Activated naive CD8-positive, alpha-beta T cell treated with anti-CD3 and anti-CD28 coated beads for 36 hours (primary cell): ENCODE data around the gene ADGRL3. TPM values are rescaled to one million over a fixed set of nuclear protein-coding genes. Genes with fewer than 3 reads are reported as not detected.
"Not testable (repeated sequence)": the region's sequence is repeated elsewhere in the genome, so short reads cannot be mapped to it uniquely, and the experiment has no call there.

ENCODE experiments used
- DNase-seq: peaks from one replicate; pipeline ENCODE4 v3.0.0; 2021
- H3K27ac Mint-ChIP-seq: one replicate; pipeline ENCODE4 v1.8.0; 2022; ENCODE audit warnings: mild to moderate bottlenecking, moderate library complexity, mixed read lengths
- H3K27me3 Mint-ChIP-seq: one replicate; pipeline ENCODE4 v1.8.0; 2022; ENCODE audit warnings: mild to moderate bottlenecking, mixed read lengths
- H3K36me3 Mint-ChIP-seq: one replicate; pipeline ENCODE4 v1.8.0; 2021; ENCODE audit warnings: mild to moderate bottlenecking, mixed read lengths
- H3K4me1 Mint-ChIP-seq: one replicate; pipeline ENCODE4 v1.8.0; 2021; ENCODE audit warnings: mixed read lengths
- H3K4me3 Mint-ChIP-seq: one replicate; pipeline ENCODE4 v1.8.0; 2022; ENCODE audit warnings: mild to moderate bottlenecking, moderate library complexity, mixed read lengths
- H3K9me3 Mint-ChIP-seq: one replicate; pipeline ENCODE4 v1.8.0; 2022; ENCODE audit warnings: mixed read lengths
- total RNA-seq, 2 experiments: library from RNA; stranded (reverse); gene quantifications; one replicate each; pipeline ENCODE4 v1.2.3, GENCODE V29; 2021

Gene ADGRL3
- total RNA-seq, 2 experiments from 2014 or later: not detected

GRCh38 chr4:61762722-61763627 lies 562.8 kb downstream of the ADGRL3 start:
- Mint-ChIP-seq H3K4me1 (no peaks in the 10 kb centered on the region), H3K9me3 (peaks cover 11% of the 10 kb centered on the region), H3K27me3 (no peaks in the 10 kb centered on the region), H3K4me3 (no peak overlapping the region), H3K27ac (no peak overlapping the region), H3K36me3 (no peaks in the 10 kb centered on the region)
- no peak for DNase-seq

- Mint-ChIP-seq H3K36me3 (no peaks in the 10 kb centered on the region), H3K27ac (no peak overlapping the region), H3K4me1 (no peaks in the 10 kb centered on the region), H3K4me3 (no peak overlapping the region), H3K27me3 (no peaks in the 10 kb centered on the region), H3K9me3 (peaks cover 14% of the 10 kb centered on the region)
- DNase-seq: no peak
These were observed 563.6 kb downstream of the ADGRL3 start for GRCh38 chr4:61763682-61764081.

GRCh38 chr4:61764090-61764489 lies 564.0 kb downstream of the ADGRL3 start:
- not testable (repeated sequence) for H3K4me1 Mint-ChIP-seq, H3K4me3 Mint-ChIP-seq, DNase-seq, H3K36me3 Mint-ChIP-seq, H3K27me3 Mint-ChIP-seq, H3K27ac Mint-ChIP-seq
- H3K9me3 Mint-ChIP-seq: peaks cover 13% of the 10 kb centered on the region

- H3K9me3 Mint-ChIP-seq, H3K36me3 Mint-ChIP-seq, H3K27me3 Mint-ChIP-seq, H3K4me3 Mint-ChIP-seq, H3K27ac Mint-ChIP-seq, H3K4me1 Mint-ChIP-seq, DNase-seq: not testable (repeated sequence)
These were observed 569.5 kb downstream of the ADGRL3 start for GRCh38 chr4:61769444-61770167.

- no peaks in the 10 kb centered on the region for H3K4me1 Mint-ChIP-seq
- peaks cover 10% of the 10 kb centered on the region for H3K9me3 Mint-ChIP-seq
- DNase-seq: no peak
- H3K27me3 Mint-ChIP-seq: no peaks in the 10 kb centered on the region
- H3K27ac Mint-ChIP-seq: no peak overlapping the region
- no peaks in the 10 kb centered on the region for H3K36me3 Mint-ChIP-seq
- H3K4me3 Mint-ChIP-seq: no peak overlapping the region
These were observed 570.3 kb downstream of the ADGRL3 start for GRCh38 chr4:61770456-61770855.

GRCh38 chr4:61771056-61771455 lies 570.9 kb downstream of the ADGRL3 start:
- Mint-ChIP-seq H3K36me3 (no peaks in the 10 kb centered on the region), H3K27me3 (no peaks in the 10 kb centered on the region), H3K4me3 (no peak overlapping the region), H3K27ac (no peak overlapping the region), H3K4me1 (no peaks in the 10 kb centered on the region), H3K9me3 (peaks cover 10% of the 10 kb centered on the region)
- no peak for DNase-seq

- no peaks in the 10 kb centered on the region for H3K4me1 Mint-ChIP-seq
- no peak for DNase-seq
- H3K9me3 Mint-ChIP-seq: peaks cover 8% of the 10 kb centered on the region
- no peaks in the 10 kb centered on the region for H3K36me3 Mint-ChIP-seq
- H3K27me3 Mint-ChIP-seq: no peaks in the 10 kb centered on the region
- no peak overlapping the region for H3K4me3 Mint-ChIP-seq
- no peak overlapping the region for H3K27ac Mint-ChIP-seq
These were observed 572.0 kb downstream of the ADGRL3 start for GRCh38 chr4:61772126-61772525.

GRCh38 chr4:61773655-61774245 lies 573.6 kb downstream of the ADGRL3 start:
- DNase-seq: no peak
- Mint-ChIP-seq H3K9me3 (peaks cover 4% of the 10 kb centered on the region), H3K27ac (no peak overlapping the region), H3K36me3 (no peaks in the 10 kb centered on the region), H3K4me1 (no peaks in the 10 kb centered on the region), H3K4me3 (no peak overlapping the region), H3K27me3 (no peaks in the 10 kb centered on the region)

GRCh38 chr4:61782133-61782532 lies 582.0 kb downstream of the ADGRL3 start:
- Mint-ChIP-seq H3K27me3 (no peaks in the 10 kb centered on the region), H3K27ac (no peak overlapping the region), H3K9me3 (peaks cover 1% of the 10 kb centered on the region), H3K36me3 (no peaks in the 10 kb centered on the region), H3K4me3 (no peak overlapping the region), H3K4me1 (no peaks in the 10 kb centered on the region)
- DNase-seq: no peak

- DNase-seq: no peak
- no peaks in the 10 kb centered on the region for H3K4me1 Mint-ChIP-seq
- peaks cover 1% of the 10 kb centered on the region for H3K9me3 Mint-ChIP-seq
- H3K27me3 Mint-ChIP-seq: no peaks in the 10 kb centered on the region
- H3K36me3 Mint-ChIP-seq: no peaks in the 10 kb centered on the region
- no peak overlapping the region for H3K27ac Mint-ChIP-seq
- H3K4me3 Mint-ChIP-seq: no peak overlapping the region
These were observed 582.9 kb downstream of the ADGRL3 start for GRCh38 chr4:61783050-61783449.

GRCh38 chr4:61785761-61786160 lies 585.6 kb downstream of the ADGRL3 start:
- Mint-ChIP-seq H3K27me3 (no peaks in the 10 kb centered on the region), H3K4me1 (no peaks in the 10 kb centered on the region), H3K4me3 (no peak overlapping the region), H3K27ac (no peak overlapping the region), H3K36me3 (no peaks in the 10 kb centered on the region), H3K9me3 (peaks cover 1% of the 10 kb centered on the region)
- DNase-seq: no peak

- H3K36me3 Mint-ChIP-seq: no peaks in the 10 kb centered on the region
These were observed 586.1 kb downstream of the ADGRL3 start for GRCh38 chr4:61786211-61786610.

GRCh38 chr4:61795998-61796397 lies 595.9 kb downstream of the ADGRL3 start:
- no peaks in the 10 kb centered on the region for H3K36me3 Mint-ChIP-seq
- no peak overlapping the region for H3K27ac Mint-ChIP-seq
- H3K4me3 Mint-ChIP-seq: no peak overlapping the region
- no peaks in the 10 kb centered on the region for H3K27me3 Mint-ChIP-seq
- peaks cover 3% of the 10 kb centered on the region for H3K9me3 Mint-ChIP-seq
- H3K4me1 Mint-ChIP-seq: no peaks in the 10 kb centered on the region
- no peak for DNase-seq

More at GRCh38 chr4:61786211-61786610, 586.1 kb downstream of the ADGRL3 start:
- no peak overlapping the region for H3K4me3 Mint-ChIP-seq
- no peak overlapping the region for H3K27ac Mint-ChIP-seq
- DNase-seq: no peak
- H3K4me1 Mint-ChIP-seq: no peaks in the 10 kb centered on the region
- H3K27me3 Mint-ChIP-seq: no peaks in the 10 kb centered on the region
- H3K9me3 Mint-ChIP-seq: peaks cover 1% of the 10 kb centered on the region

- no peaks in the 10 kb centered on the region for H3K4me1 Mint-ChIP-seq
- H3K4me3 Mint-ChIP-seq: no peak overlapping the region
- H3K27ac Mint-ChIP-seq: no peak overlapping the region
- H3K27me3 Mint-ChIP-seq: no peaks in the 10 kb centered on the region
- DNase-seq: no peak
- H3K36me3 Mint-ChIP-seq: no peaks in the 10 kb centered on the region
- peaks cover 4% of the 10 kb centered on the region for H3K9me3 Mint-ChIP-seq
These were observed 599.7 kb downstream of the ADGRL3 start for GRCh38 chr4:61799794-61800193.

- H3K4me1 Mint-ChIP-seq: no peaks in the 10 kb centered on the region
- H3K27ac Mint-ChIP-seq: no peak overlapping the region
These were observed 605.1 kb downstream of the ADGRL3 start for GRCh38 chr4:61805227-61805626.

More at GRCh38 chr4:61805227-61805626, 605.1 kb downstream of the ADGRL3 start:
- Mint-ChIP-seq H3K4me3 (no peak overlapping the region), H3K36me3 (no peaks in the 10 kb centered on the region), H3K27me3 (no peaks in the 10 kb centered on the region), H3K9me3 (peaks cover 4% of the 10 kb centered on the region)
- DNase-seq: no peak
